HG03064 (cell line): ENCODE measurements around the gene OSBP2.
"Not testable (repeated sequence)": the region's sequence is repeated elsewhere in the genome, so short reads cannot be mapped to it uniquely, and the experiment has no call there.

Source experiments
- ATAC-seq: cut with Tn5 transposase; IDR thresholded peaks from one replicate; pipeline ENCODE4 v1.9.1; 2021; ENCODE audit warnings: low read depth; ENCODE audit not compliant: unreplicated experiment

OSBP2 gene

DNA sequence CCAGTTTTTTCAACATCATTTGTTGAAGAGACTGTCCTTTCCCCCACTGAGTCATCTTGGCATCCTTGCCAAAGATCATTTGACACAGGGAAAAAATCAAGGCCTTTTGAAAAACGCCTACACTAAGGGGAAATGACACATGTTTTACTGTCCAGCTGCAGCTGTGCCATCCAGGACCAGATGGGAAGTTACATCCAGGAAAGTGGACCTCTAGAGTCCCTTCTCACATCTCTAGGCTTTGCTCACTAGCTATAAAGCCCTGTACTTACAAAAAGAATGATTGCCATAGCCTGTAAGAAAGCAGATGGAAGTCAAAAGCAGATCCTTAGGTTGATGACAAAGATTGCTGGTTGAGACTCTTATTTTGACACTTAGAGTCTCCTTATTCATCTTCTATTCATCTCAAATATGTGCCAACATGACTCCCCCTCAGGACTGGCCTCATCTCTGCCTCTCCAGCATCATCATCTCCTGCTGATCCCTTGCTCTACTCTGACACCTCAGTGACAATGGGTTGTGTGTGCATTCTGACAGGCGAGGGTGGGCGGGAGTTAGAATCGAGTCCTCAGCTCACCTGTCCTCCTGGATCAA lies 22.8 kb downstream of the OSBP2 start:
- no peak for ATAC-seq

DNA sequence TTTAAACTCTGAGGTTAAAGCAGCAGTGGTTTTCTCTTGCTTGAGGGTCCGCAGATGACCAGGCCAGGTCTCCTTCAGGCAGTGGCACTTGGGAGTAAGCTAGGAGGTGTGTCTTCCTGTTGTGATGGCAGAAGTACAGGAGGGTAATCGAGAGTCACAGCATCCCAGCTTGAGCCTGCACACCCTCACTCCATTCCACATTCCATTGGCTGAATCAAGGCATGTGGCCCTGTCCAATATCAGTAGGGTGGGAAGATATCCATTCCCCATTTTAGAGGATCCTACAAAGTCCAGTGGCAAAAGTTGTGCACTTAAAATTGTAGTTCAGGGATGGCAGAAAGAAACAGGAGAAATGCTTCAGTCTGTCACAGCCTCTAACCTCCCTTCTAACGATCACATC lies 23.3 kb downstream of the OSBP2 start:
- ATAC-seq: no peak

DNA sequence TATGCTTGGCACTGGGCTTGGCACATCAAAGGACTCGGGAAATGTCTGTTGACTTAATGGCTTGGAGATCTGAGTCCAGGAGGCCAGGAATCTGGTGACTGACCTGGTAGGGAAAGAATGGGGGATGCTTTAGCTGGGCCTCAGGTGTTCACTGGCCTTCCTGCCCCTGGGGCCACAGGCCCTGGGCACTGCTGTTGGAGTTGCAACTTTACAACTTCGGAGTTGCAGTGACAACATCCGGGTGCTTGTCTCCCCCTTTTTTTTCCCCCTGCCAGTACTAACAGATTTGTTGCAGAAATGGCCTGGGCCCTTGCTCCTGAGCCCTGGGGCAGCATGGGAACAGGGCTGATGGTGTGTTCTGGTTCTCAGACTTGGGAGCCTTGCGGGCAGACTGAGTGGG lies 23.8 kb downstream of the OSBP2 start:
- ATAC-seq: no peak

DNA sequence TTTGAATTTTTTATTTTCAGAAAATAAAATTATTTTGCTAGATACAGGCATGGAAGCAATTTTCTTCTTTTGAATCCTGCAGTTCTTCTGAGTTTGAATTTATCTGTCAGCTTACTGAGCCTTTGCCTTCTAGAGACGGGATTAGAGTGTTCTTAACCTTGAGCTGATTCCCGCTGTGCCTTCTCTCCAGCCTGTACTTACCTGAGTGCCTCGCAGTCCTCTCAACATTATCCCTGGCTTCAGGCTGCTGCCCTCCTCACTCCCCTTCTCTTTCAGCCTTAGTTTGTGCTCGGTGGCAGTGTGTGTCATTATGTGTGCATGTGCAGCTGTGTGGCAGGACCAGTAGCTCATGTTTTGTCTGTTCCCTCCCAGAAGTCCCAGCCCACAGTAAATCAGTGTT lies 24.3 kb downstream of the OSBP2 start:
- ATAC-seq: no peak

DNA sequence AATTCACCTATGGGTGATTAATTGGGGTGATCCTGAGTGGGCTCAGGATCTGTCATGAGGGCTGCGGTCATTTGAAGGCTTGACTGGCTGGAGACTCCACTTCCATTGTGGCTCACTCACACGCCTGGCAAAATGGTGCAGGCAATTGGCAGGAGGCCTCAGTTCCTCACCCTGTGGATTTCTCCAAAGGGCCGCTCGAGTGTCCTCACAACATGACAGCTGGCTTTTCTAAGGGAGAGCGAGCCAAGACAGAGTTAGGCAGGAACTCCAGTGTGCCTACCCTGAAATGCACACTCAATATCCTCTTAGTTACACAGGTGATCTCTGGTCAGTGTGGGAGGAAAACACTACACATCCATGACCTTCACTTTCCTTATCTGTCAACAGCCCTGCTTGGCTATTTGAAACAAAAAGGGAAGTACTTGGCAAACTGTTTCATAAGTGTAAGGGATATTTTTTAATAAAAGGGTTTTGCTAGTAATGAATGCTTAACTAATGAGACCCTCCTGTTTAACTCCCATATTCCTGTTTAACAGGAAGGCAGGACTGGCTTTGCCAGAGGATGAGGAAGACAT lies 25.7 kb downstream of the OSBP2 start:
- no peak for ATAC-seq

DNA sequence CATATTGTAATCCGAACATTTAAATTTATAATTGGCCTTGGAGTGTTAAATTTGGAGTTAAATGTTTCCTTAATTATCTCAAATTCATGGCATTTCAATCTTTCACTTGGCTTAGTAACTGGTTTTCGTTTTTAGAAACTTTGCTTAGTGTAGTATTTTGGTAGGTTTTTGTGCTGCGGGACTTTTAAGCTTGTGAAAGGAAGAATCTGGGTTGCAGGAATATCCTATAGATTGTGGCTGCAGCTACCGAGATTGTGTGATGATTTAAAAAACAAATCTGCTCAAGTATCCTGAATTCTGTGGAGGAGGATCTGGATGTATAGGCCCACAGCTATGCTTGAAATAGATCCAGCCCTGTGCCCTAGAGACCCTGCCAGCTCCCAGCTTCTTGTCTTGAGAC lies 27.1 kb downstream of the OSBP2 start:
- ATAC-seq: no peak

DNA sequence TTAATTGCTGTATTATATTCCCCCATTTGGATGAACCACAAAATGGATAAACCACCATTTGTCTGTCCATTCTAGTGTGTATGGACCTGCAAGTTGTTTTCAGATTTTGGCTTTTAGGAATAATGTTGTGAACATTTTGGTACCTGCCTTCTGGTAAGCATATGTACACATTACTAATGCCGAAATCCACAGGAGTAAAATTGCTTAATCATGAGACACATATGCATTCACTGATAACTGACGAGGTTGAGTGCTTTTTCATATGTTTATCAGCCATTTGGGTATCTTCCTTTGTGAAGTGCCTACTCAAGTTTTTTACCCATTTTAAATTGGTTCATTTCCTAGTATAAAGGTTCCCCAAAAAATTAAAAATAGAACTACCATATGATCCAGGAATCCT lies 34.2 kb downstream of the OSBP2 start:
- ATAC-seq: no peak

DNA sequence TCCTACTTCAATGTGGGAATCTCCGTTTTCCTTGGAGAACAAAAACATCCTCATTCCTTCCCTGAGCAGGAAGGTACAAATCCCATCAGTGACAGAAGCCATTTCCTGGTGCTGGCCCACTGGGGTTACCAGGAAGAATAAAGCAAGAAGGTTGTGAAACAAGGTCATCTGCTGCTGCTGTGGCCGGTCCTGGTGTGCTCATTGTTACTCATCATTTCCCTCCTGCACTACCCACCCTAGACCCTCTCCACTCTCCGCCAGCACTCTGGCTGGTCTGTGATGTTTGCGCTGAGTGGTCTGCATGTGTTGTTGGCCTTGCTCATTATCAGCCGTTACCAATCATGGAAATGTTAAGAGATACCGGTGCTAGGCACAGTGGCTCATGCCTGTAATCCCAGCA lies 37.0 kb downstream of the OSBP2 start:
- ATAC-seq: no peak

DNA sequence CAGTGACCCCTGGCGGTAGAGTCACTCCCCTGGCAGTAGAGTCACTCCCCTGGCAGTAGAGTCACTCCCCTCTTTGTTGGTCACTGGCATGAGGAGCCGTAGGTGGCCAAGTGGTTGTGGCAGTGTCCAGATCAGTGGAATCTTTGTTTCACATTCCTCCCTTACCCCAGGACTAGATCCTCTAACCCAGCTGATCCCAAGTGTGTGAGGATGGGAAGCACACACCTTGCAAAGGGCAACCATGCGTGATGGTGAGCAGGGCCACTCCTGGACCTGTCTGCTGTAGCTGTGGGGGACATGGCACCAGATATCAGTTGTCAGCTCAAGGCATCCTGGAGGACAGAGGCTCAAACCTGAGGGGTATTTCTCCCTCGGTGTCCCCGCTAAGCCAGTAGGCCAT lies 37.8 kb downstream of the OSBP2 start:
- no peak for ATAC-seq

DNA sequence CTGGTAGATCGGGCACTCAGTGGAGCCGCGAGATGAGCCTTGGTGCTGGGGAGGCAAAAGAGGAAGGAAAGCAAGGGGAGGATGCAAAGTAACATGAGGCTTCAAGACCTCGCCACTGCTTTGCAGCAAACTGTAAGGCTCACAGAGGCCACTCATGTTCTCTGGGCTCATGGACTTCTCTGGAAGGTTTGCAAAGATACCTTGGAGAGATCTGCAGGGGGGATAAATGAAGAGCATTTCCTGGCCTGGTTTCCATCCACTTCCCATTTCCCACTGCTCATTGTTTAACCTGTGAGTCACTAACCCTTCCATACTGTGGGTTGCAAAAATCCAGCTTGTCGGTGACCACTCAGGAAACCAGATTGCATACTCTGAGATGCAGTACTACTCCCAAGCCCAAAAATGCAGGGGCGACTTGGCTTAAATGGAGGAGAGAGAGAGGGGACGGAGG lies 38.5 kb downstream of the OSBP2 start:
- ATAC-seq: no peak

DNA sequence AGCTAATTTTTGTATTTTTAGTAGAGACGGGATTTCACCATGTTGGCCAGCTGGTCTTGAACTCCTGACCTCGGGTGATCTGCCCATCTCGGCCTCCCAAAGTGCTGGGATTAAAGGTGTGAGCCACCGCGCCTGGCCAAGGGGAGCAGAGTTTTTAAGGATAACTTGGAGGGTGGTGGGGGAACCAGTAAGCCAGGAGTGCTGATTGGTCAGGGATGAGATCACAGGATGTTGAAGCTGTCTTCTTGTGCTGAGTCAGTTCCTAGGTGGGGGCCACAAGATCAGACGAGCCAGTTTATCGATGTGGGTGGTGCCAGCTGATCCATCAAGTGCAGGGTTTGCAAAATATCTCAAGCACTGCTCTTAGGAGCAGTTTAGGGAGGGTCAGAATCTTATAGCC lies 45.3 kb downstream of the OSBP2 start:
- ATAC-seq: not testable (repeated sequence)

DNA sequence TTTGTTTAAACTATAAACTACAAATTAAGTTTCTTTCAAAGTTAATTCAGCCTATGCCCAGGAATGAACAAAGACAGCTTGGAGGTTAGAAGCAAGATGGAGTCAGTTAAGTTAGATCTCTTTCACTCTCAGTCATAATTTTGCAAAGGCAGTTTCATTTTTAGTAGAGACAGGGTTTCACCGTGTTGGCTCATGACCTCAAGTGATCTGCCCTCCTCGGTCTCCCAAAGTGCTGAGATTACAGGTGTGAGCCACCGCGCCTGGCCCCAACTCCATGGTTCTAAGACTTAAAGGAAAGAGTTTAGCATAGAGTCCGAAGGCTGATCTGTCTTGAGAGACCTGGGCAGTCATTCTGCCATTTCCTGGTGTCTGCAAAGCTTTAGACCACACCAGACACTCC lies 45.8 kb downstream of the OSBP2 start:
- ATAC-seq: not testable (repeated sequence)

DNA sequence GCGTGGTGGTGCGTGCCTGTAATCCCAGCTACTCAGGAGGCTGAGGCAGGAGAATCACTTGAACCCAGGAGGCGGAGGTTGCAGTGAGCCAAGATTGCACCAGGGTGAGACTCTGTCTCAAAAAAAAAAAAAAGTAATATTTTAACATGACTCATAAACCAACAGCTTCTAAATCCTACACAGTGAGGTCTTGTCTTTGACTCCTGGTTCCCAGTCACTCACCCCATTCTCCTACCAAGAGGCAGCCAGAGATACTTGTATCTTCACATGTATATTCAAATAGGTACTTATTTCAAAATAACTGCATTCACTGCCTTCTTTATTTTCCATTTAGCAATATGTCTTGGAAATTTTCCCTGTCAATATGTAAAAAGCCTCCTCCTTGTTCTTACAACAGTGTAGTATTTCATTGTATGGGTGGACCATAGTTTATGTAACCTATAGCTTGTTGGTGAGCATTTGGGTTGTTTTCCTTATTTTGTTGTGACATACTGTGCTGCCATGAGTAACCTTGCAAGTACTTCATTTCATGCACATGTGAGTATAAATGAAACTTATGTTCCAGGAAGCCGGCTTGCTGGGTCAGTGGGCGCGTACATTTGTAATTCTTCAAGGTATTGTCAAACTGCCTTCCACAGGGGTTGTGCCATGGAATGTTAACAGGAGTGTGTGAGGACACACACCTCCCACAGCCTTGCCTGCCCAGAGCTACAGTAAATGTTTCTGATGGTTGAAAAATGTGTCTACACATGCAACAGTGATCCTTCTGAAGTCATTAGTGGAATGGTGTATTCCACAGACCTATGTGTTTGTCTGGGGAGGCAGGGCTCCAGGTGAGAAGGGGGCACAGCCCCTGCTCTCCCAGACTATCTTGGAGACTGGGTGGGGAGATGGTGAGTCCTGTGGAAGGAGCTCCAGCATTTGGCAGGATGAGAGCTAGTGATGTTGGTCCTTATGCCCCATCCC lies 47.9 kb downstream of the OSBP2 start:
- no peak for ATAC-seq

DNA sequence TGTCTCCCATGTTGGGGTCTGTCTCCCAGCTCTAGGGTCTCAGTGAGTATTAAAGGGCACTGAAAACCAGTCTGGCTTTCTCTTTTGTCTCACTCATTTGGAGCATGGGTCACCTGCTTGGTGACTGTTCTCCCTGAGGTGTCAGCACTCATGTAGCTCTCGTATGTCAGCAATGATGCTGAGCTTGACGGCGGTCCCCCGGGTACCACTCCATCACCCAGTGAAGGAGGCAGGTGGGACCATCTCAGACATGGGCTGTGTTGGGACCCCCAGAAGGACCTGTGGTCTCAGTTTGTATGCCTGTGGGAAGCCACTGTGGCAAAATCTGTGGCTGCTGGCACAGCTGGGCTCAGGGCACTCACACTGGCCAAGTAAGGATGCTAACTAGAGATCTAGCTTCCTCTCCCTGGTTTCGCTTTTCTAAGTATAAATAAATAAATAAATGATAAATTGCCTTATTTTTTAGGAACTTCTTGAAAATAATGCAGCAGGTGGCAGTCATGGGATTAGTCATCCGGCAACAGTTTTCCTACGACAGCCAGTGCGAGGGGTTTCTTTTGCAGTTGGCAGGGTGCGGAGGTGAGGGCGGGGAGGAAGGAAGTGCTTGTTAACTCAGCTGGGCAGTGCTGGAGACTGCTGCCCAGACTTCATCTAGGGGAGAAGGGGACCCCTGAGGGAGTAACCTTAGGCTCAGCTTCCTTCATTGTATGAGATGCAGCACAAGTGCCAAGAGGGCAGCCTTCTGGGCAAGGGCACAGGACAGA lies 48.8 kb downstream of the OSBP2 start:
- no peak for ATAC-seq

DNA sequence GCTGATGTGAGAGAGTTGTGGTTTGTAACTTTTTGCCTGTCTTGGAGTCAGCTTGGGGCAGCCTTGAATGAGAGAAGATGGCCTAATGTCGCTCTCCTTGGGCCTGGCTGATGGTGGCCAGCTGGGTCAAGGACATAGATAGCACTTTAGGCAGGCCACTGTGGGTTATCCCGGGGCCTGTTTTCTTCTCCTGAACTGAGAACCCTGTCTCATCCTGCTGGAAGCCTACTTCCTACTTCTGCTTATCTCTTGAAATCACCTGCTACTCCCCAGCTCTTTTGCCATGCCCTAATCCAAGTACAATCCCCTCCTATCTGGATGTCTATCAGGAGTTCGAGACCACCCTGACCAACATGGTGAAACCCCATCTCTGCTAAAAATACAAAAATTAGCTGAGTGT lies 49.5 kb downstream of the OSBP2 start:
- no peak for ATAC-seq

DNA sequence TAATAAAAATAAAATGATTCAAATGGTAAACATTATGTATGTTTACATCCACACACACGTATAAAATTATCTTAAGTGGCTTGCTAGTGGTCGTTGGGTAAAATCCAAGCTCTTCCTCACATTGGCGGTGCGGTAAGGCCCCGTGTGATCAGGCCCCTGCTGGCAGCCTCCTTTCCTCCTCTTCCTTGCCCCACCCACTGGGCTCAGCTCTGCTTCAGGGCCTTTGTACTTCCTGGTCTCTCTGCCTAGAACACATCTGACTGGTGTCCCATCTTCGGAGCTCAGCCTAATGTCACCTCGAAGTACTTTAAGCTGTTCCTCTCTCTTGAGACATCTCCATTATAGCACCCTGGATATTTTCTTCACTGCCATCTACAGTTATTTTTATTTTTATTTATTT lies 52.8 kb downstream of the OSBP2 start:
- no peak for ATAC-seq

DNA sequence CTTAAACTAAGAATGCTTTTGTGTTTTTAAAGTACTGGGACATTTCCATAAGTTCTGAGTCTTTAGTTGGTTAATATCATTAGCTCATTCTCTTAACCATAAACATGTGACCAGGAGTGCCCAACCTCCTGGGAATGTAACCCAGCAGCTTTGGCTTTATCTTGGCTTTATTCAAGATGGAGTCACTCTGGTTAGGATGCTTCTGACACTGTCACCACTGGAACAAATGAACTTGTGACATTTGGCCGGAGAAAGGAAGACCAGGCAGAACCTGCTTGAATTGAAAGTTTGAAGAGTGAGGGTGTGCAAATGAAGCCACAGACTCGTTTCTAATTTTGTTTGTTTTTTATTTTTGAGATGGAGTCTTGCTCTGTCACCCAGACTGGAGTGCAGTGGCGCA lies 54.6 kb downstream of the OSBP2 start:
- ATAC-seq: no peak

DNA sequence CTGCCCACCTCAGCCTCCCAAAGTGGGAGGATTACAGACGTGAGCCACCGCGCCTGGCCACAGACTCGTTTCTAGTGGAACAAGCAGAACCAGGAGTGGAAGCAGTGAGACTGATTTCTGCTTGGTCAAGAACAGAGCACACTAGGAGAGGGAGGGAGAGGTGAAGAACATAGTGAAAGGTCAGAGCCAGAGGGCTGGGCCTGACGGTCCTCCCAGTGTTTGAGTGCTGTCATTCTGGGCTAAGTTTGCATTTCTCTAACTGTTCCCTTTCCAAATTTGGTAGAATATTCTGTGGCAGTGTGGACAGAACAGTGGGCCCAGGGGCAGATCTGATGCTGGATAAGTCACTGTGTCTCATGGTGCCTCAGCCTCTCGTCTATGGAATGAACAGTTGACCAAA lies 55.2 kb downstream of the OSBP2 start:
- ATAC-seq: no peak

DNA sequence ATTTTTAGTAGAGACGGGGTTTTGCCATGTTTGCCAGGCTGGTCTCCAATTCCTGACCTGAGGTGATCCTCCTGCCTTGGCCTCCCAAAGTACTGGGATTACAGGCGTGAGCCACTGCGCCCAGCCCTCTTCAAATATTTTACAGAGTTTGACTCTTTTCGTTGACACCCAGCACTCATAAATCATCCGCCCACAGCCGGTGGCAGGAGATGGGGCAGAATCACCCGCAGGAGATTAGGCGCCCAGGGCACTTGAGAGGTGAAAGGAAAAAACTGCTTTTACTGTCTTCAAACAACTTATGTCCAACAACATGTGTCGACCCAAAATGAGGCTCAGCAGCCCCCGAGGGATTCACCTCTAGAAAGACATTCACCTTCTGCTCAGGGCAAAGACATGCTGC lies 56.9 kb downstream of the OSBP2 start:
- no peak for ATAC-seq

DNA sequence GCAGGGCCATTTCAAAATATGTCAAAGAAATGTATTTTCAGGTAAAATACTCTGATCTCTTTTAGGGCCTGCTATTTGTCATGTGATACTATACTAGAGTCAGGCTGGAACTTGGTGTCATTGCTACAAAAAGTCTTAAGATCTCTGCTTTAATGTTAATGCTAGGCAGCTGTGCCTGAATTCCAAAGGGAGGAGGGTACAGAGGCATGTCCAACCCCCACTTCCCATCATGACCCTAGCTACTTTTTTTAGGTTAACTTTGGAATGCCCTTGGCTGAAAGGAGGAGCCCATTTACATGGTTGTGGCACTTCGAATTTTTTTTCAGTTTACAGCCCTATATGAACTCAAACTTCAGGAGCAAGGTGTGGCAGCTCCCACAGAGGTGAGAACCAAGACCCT lies 58.1 kb downstream of the OSBP2 start:
- ATAC-seq: no peak

DNA sequence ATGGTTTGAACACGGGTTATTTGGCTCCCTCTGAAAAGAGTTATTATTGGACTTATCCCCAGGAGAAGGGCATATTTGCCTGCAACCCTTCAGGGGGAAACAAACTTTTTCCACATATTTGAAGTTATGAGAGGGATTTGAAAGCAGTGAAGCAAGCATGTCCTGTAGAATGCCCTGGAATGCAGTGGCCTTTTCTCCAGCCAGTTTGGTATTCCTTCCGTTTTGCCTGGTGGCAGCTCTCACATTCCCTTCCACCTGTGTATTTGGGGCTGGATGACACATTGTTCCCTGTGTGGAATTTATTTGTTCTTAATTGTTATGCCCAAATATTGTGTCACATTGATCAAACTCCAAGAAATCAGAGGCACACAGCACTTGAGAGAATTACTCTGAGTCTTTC lies 59.0 kb downstream of the OSBP2 start:
- no peak for ATAC-seq
